ENCODE measurements around the gene CERKL. TPM values are rescaled to one million over a fixed set of nuclear protein-coding genes. Genes with fewer than 3 reads are reported as not detected.

Gene CERKL
- total RNA-seq, 1 donor from 2014 or later: not detected

GRCh38 chr2:181578829-181579228, 78.1 kb downstream of the CERKL start:
- no peak for DNase-seq (ENCODE audit: low read depth)

- no peak for DNase-seq (ENCODE audit: low read depth)
These were observed 80.5 kb downstream of the CERKL start for GRCh38 chr2:181576431-181576830.

- no peak for DNase-seq (ENCODE audit: low read depth)
These were observed 81.3 kb downstream of the CERKL start for GRCh38 chr2:181575650-181576025.

GRCh38 chr2:181575024-181575649, 81.8 kb downstream of the CERKL start:
- DNase-seq (ENCODE audit: low read depth): no peak

GRCh38 chr2:181574321-181574720, 82.6 kb downstream of the CERKL start:
- DNase-seq (ENCODE audit: low read depth): no peak

GRCh38 chr2:181573140-181573736, 83.7 kb downstream of the CERKL start:
- DNase-seq (ENCODE audit: low read depth): peak; percentile 49

GRCh38 chr2:181570833-181571661, 85.9 kb downstream of the CERKL start:
- no peak for DNase-seq (ENCODE audit: low read depth)

- DNase-seq (ENCODE audit: low read depth): no peak
These were observed 86.8 kb downstream of the CERKL start for GRCh38 chr2:181570059-181570458.

- peak; percentile 66 for DNase-seq (ENCODE audit: low read depth)
These were observed 90.4 kb downstream of the CERKL start for GRCh38 chr2:181566334-181567032.

- no peak for DNase-seq (ENCODE audit: low read depth)
These were observed 93.7 kb downstream of the CERKL start for GRCh38 chr2:181563101-181563692.

- DNase-seq (ENCODE audit: low read depth): no peak
These were observed 98.5 kb downstream of the CERKL start for GRCh38 chr2:181558371-181558770.

- DNase-seq (ENCODE audit: low read depth): no peak
These were observed 102.7 kb downstream of the CERKL start for GRCh38 chr2:181554061-181554830.

- DNase-seq (ENCODE audit: low read depth): no peak
These were observed 103.7 kb downstream of the CERKL start for GRCh38 chr2:181553244-181553643.

- DNase-seq (ENCODE audit: low read depth): no peak
These were observed 104.1 kb downstream of the CERKL start for GRCh38 chr2:181552808-181553207.

- no peak for DNase-seq (ENCODE audit: low read depth)
These were observed 110.8 kb downstream of the CERKL start for GRCh38 chr2:181546086-181546485.

GRCh38 chr2:181542170-181542569, 114.7 kb downstream of the CERKL start:
- no peak for DNase-seq (ENCODE audit: low read depth)

- peak; percentile 74 for DNase-seq (ENCODE audit: low read depth)
These were observed 116.5 kb downstream of the CERKL start for GRCh38 chr2:181540421-181540820.

- DNase-seq (ENCODE audit: low read depth): no peak
These were observed 120.2 kb downstream of the CERKL start for GRCh38 chr2:181536730-181537129.

GRCh38 chr2:181528441-181528840, 128.5 kb downstream of the CERKL start:
- DNase-seq (ENCODE audit: low read depth): no peak

- DNase-seq (ENCODE audit: low read depth): no peak
These were observed 129.8 kb downstream of the CERKL start for GRCh38 chr2:181527058-181527457.

- DNase-seq (ENCODE audit: low read depth): no peak
These were observed 130.9 kb downstream of the CERKL start for GRCh38 chr2:181526014-181526413.

All from myocyte (in vitro differentiated cells).